ENCODE measurements around the gene OR5D14.

Gene OR5D14

GRCh38 chr11:55795256-55795655 lies at the start of gene OR5D14:
OR5D14 (plus strand) TSS chr11:55795556; CDS start chr11:55795556, 0 bp downstream.
- no peak for DNase-seq (ENCODE audit: low spot score)

- no peak for DNase-seq (ENCODE audit: low spot score)
Observed at GRCh38 chr11:55773138-55773537, 22.2 kb upstream of the OR5D14 start, which contains the start of gene OR5D13. OR5D13 (plus strand) TSS chr11:55773438; CDS start chr11:55773438, 0 bp downstream.

DNA sequence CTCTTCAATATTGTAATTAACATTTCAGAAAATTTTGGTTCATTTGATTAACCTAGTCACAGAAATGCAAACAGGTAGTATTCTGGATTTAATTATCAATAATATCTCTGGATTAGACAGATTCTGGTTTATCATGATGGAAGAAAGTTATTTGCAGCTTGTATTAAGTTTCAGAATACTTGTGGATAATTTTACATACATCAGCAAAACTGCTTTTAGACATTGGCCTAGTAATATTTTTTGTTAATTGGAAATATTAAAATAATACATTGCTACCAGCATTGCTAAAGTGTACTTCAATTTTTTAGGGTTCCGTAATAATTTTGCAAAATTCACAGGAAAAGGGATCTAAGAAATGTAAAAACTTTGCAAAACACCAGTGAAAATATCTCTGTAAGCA lies 3.8 kb upstream of the OR5D14 start:
- DNase-seq (ENCODE audit: low spot score) = no peak

GRCh38 chr11:55793321-55793720 lies 2.0 kb upstream of the OR5D14 start:
- no peak for DNase-seq (ENCODE audit: low spot score)

DNA sequence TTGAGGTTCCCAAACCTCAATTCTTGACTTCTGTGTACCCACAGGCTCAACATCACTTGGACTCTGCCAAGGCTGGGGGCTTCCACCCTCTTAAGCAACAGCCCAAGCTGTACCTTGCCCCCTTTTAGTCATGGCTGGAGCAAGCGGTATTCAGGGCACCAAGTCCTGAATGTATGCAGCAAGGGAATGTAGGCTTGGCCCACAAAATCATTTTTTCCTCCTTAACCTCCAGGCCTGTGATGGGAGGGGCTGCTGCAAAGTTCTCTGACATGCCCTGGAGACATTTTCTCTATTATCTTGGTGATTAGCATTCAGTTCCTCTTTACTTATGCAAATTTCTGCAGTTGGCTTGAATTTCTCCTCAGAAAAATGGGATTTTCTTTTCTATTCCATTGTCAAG lies 10.9 kb downstream of the OR5D14 start:
- DNase-seq (ENCODE audit: low spot score) = no peak

GRCh38 chr11:55811067-55811466 lies 15.7 kb downstream of the OR5D14 start, which contains the start of gene OR5L1:
OR5L1 (plus strand) TSS chr11:55811367; CDS start chr11:55811467, 100 bp downstream.
- no peak for DNase-seq (ENCODE audit: low spot score)

DNA sequence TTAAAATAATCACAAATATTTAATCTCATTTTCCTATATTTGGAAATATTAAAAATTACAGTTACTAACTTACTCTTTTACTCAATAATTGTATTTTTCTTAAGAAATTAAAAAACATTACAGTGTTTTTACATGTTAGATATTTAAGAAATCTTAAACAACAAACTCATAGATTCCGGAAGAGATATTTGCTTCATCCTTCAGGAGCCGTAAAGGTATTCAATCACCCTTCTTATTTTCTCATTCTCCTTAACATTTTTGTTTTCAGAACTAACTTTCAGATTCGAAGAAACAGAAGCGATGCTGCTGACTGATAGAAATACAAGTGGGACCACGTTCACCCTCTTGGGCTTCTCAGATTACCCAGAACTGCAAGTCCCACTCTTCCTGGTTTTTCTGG lies 24.0 kb downstream of the OR5D14 start, which contains the start of gene OR5D18:
OR5D18 (plus strand) TSS at position 301 of the 400 bp plus-strand sequence; CDS start at position 301, 0 bp downstream.
- no peak for DNase-seq (ENCODE audit: low spot score)

- no peak for DNase-seq (ENCODE audit: low spot score)
Observed at GRCh38 chr11:55826919-55827318, 31.6 kb downstream of the OR5D14 start, which contains the start of gene OR5L2. OR5L2 (plus strand) TSS chr11:55827219; CDS start chr11:55827219, 0 bp downstream.

DNA sequence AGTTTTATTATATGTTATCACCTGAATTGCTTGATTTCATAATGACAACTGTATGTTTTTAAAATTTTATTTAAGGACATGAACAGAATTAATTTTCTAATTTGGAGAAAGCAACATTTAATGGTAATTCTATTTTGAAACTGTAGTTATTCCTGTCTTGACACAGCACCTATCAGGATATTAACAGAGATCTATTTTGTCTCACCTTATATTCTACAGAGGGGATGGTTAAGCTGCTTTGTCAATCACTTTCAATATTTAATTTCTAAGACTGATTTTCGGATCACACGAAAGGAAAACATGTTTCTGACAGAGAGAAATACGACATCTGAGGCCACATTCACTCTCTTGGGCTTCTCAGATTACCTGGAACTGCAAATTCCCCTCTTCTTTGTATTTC lies 43.1 kb downstream of the OR5D14 start, which contains the start of gene OR5D16:
OR5D16 (plus strand) TSS at position 301 of the 400 bp plus-strand sequence; CDS start at position 301, 0 bp downstream.
- DNase-seq (ENCODE audit: low spot score) = no peak

All from RKO (cell line).